HEK293T (cell line): ENCODE results near the gene STON1.

Experiments used
- CTCF ChIA-PET: fragments of 350-600 bp; formaldehyde crosslinking; extraction: SDS; loops from one replicate; lab custom pipeline; 2021; ENCODE audit warnings: antibody characterized with exemption, inconsistent platforms; lab: Yijun Ruan, JAX
- POLR2A ChIA-PET: fragments of 350-600 bp; formaldehyde crosslinking; extraction: SDS; loops from one replicate; lab custom pipeline; 2020; ENCODE audit warnings: antibody characterized with exemption, inconsistent platforms; lab: Yijun Ruan, JAX
- DNase-seq: peaks from one replicate; pipeline ENCODE4 v3.0.0; 2012; ENCODE audit warnings: mixed read lengths; ENCODE audit errors: extremely low spot score
- ARNT ChIP-seq: fragments of 450-650 bp; IDR thresholded peaks from 2 replicates; pipeline ENCODE4 v1.6.1; 2017; ENCODE audit warnings: mild to moderate bottlenecking
- BHLHE40 ChIP-seq: fragments of 450-650 bp; IDR thresholded peaks from 2 replicates; pipeline ENCODE4 v1.6.1; 2016; ENCODE audit warnings: mild to moderate bottlenecking, moderate library complexity, borderline replicate concordance
- CTBP1 ChIP-seq: fragments of 450-650 bp; IDR thresholded peaks from 2 replicates; pipeline ENCODE4 v1.6.1; 2016; ENCODE audit warnings: borderline replicate concordance
- ELF4 ChIP-seq: fragments of 450-650 bp; IDR thresholded peaks from 2 replicates; pipeline ENCODE4 v1.6.1; 2017; ENCODE audit warnings: antibody characterized with exemption
- FOXA1 ChIP-seq: fragments of 450-650 bp; IDR thresholded peaks from 2 replicates; pipeline ENCODE4 v1.6.1; 2016; ENCODE audit warnings: mild to moderate bottlenecking
- FOXK2 ChIP-seq: fragments of 450-650 bp; IDR thresholded peaks from 2 replicates; pipeline ENCODE4 v1.6.1; 2016; ENCODE audit warnings: mild to moderate bottlenecking
- FOXM1 ChIP-seq: fragments of 450-650 bp; IDR thresholded peaks from 2 replicates; pipeline ENCODE4 v1.6.1; 2017; ENCODE audit warnings: mild to moderate bottlenecking, borderline replicate concordance
- HDGF ChIP-seq: fragments of 450-650 bp; IDR thresholded peaks from 2 replicates; pipeline ENCODE4 v1.6.1; 2017; ENCODE audit warnings: antibody characterized with exemption, borderline replicate concordance
- L3MBTL2 ChIP-seq: fragments of 450-650 bp; conservative IDR thresholded peaks from 2 replicates; pipeline ENCODE4 v1.6.1; 2016; ENCODE audit warnings: mild to moderate bottlenecking
- LEF1 ChIP-seq: fragments of 450-650 bp; IDR thresholded peaks from 2 replicates; pipeline ENCODE4 v1.6.1; 2017; ENCODE audit warnings: mild to moderate bottlenecking, borderline replicate concordance
- NFRKB ChIP-seq: fragments of 450-650 bp; IDR thresholded peaks from 2 replicates; pipeline ENCODE4 v1.6.1; 2016; ENCODE audit warnings: mild to moderate bottlenecking, moderate library complexity
- PKNOX1 ChIP-seq: fragments of 450-650 bp; IDR thresholded peaks from 2 replicates; pipeline ENCODE4 v1.6.1; 2016
- SP1 ChIP-seq: fragments of 450-650 bp; IDR thresholded peaks from 2 replicates; pipeline ENCODE4 v1.6.1; 2017
- SUZ12 ChIP-seq: fragments of 450-650 bp; IDR thresholded peaks from 2 replicates; pipeline ENCODE4 v1.6.1; 2016; ENCODE audit warnings: mild to moderate bottlenecking
- TARDBP ChIP-seq: fragments of 450-650 bp; IDR thresholded peaks from 2 replicates; pipeline ENCODE4 v1.6.1; 2016
- ZNF384 ChIP-seq: fragments of 450-650 bp; IDR thresholded peaks from 2 replicates; pipeline ENCODE4 v1.6.1; 2016

STON1 gene

DNA sequence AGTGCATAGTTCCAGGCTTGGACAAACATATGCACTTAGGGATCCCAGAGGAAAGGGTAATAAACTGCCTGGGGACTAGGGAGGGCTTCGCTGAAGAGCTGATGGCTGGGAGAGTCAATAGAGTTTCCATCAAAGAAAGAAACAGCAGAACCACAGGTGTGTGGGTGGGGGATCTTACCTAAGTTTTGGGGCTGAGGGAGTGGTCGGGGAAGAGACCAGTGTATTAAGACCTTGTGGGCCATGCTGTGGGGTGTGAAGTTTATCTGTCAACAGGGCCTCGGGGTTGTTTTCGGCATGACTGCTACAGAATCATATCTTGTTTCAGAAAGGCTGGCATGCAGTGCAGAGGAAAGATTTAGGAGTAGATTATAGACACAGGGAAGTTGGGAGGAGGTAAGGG lies 56.5 kb downstream of the STON1 start:
- TF ChIP-seq PKNOX1, result no peak
- no peak for TF ChIP-seq NFRKB
- TF ChIP-seq ZNF384, result no peak
- no peak for TF ChIP-seq HDGF
- TF ChIP-seq ELF4, result no peak
- TF ChIP-seq L3MBTL2, result no peak
- no peak for TF ChIP-seq CTBP1
- TF ChIP-seq LEF1, result no peak
- POLR2A ChIA-PET, result no interaction called here

DNA sequence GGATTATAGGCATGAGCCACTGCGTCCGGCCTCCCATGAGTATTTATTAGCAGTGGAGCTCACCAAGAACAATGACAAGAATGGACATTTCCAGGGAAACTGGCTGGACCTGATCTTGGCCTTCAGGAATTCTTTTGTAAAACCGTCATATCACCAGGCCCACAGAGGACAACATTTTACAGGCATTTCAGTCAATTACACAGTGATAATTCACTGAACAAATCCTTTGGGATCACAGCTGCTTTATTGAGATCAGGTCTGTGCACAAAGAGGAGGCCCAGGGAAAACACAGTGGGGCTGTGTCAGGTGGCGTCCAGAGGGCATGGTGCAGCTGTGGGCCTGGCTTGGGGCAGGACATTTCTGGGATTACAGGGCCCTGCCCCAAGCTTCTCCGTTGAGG lies 57.6 kb downstream of the STON1 start:
- CTCF ChIA-PET, result interaction anchor here (1.3 kb wide), 1 partner anchor 15 kb away, joined by 4 read pairs; no protein-coding TSS in a partner anchor
- POLR2A ChIA-PET, result no interaction called here
- DNase-seq, result no peak
- TF ChIP-seq SUZ12 (no peak), ZNF384 (no peak), SP1 (no peak), CTBP1 (no peak), L3MBTL2 (no peak), BHLHE40 (no peak), NFRKB (no peak), ELF4 (no peak), FOXK2 (no peak), LEF1 (no peak), TARDBP (no peak), PKNOX1 (no peak), FOXA1 (no peak), FOXM1 (no peak), HDGF (no peak), ARNT (no peak)

More for the DNA sequence above, 56.5 kb downstream of the STON1 start:
- no peak for DNase-seq
- CTCF ChIA-PET, result no interaction called here

DNA sequence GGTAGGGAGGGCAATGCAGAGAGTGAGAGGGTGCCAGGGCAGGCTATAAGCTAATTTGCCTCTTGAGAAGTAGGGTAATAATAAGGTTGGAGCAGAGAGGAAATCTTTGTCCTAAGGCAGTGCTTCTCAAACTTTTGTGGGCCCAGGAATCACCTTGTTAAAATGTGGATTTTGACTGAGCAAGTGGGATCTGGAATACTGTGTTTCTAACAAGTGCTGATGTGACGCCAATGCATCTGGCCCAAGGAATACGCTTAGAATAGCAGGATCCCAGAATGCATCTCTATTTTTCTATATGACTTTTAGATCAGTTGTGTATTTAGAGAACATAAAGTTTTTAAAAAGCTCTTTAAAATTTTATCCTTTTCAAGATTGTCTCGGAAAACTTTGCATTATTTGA lies 58.0 kb downstream of the STON1 start:
- CTCF ChIA-PET, result interaction anchor here (1.3 kb wide), 2 partner anchors 15 to 60 kb away, joined by 4 read pairs; no protein-coding TSS in a partner anchor
- POLR2A ChIA-PET, result no interaction called here
- DNase-seq, result no peak
- TF ChIP-seq BHLHE40, result no peak
- no peak for TF ChIP-seq LEF1
- no peak for TF ChIP-seq L3MBTL2
- no peak for TF ChIP-seq FOXM1
- no peak for TF ChIP-seq ELF4
- TF ChIP-seq FOXA1, result no peak
- TF ChIP-seq ARNT, result no peak
- TF ChIP-seq FOXK2, result no peak
- no peak for TF ChIP-seq HDGF
- no peak for TF ChIP-seq TARDBP
- TF ChIP-seq CTBP1, result no peak
- TF ChIP-seq SP1, result no peak
- TF ChIP-seq ZNF384, result no peak
- no peak for TF ChIP-seq PKNOX1
- TF ChIP-seq SUZ12, result no peak
- no peak for TF ChIP-seq NFRKB

DNA sequence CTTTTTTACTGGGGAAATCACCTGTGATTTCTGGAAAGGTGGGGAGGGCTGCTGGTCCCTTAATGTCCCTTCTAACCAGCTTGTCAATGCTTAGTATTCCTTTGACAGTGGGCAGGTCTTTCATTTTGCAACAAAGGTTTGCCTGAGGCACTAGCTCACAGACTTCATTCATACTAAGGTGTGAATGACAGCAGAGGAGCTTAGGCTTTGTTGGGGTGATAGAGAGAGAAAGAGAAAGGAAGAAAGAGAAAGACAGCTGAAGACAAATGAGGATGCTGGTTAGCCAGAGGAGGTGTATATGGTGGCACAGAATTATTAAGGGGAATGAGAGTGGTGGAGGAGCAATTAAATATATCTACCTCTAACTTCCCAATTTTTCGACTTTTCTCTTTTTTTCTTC lies 58.8 kb downstream of the STON1 start:
- CTCF ChIA-PET, result interaction anchor here (0.7 to 1.4 kb wide), 4 partner anchors 12 to 61 kb away, joined by 3 to 4 read pairs (median 4); no protein-coding TSS in a partner anchor
- POLR2A ChIA-PET, result no interaction called here
- no peak for TF ChIP-seq ZNF384
- no peak for TF ChIP-seq ARNT
- no peak for TF ChIP-seq FOXK2
- no peak for TF ChIP-seq ELF4
- no peak for TF ChIP-seq FOXA1
- no peak for TF ChIP-seq PKNOX1
- TF ChIP-seq HDGF, result no peak
- TF ChIP-seq NFRKB, result no peak
- no peak for DNase-seq

DNA sequence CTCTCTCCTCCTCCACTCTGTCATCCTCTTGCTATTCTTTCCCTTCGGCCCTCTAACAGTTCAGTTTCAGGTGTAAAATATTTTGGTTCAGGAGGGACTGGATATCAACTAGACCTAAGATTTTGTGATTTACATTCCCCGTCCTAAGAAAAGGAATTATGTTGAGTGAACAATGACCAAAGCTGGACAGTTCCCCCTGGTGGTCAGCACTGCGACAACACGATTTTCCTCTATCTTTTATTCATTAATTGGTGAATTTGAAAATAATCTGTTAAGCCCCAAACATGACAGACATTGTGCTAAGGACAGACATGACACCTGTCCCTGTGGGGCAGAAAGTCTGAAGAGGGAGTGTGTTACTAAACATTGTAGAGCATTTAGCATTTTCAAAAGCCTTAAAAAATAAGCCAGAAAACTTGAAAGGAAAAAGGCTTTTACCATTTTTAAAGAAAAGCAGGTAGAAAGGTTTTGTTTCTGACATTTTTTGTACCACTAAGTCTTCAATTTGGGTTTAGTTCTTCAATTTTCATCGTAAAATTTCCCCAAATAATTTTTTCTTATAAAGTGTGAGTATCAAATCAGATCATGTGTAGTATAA lies 59.3 kb downstream of the STON1 start:
- ChIA-PET POLR2A (no interaction called here), CTCF (interaction anchor here (0.7 to 1.4 kb wide), 3 partner anchors 11 to 61 kb away, joined by 3 to 4 read pairs (median 3); no protein-coding TSS in a partner anchor)
- DNase-seq, result peak; percentile 54
- TF ChIP-seq FOXK2 (no peak), PKNOX1 (no peak), FOXM1 (no peak), SP1 (no peak), FOXA1 (no peak), LEF1 (no peak)
